GM21423 (cell line): ENCODE data around the gene SKIC8.
"Not testable (repeated sequence)": the region's sequence is repeated elsewhere in the genome, so short reads cannot be mapped to it uniquely, and the experiment has no call there.

Source experiments
- ATAC-seq: cut with Tn5 transposase; IDR thresholded peaks from one replicate; pipeline ENCODE4 v1.9.1; 2021; ENCODE audit warnings: mild to moderate bottlenecking, moderate library complexity; ENCODE audit not compliant: unreplicated experiment

Gene SKIC8

DNA sequence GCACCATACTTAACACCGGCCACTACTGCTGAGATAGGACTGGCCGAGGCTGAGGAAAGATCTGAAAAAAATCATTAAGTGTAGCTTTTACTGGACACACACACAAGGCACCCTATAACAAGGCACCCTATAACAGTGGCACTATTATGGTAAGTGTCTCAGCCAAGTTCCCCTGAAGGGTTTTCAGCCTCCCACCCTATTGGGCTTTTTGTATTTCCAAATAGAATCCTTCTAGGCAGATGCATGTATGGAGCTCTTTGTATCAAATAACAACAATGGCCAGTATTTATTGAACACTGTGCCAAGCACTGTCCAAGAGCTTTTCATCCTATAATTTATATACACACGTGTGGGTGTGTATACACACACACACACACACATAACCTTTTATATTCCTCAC, 41.7 kb downstream of the SKIC8 start:
- no peak for ATAC-seq

DNA sequence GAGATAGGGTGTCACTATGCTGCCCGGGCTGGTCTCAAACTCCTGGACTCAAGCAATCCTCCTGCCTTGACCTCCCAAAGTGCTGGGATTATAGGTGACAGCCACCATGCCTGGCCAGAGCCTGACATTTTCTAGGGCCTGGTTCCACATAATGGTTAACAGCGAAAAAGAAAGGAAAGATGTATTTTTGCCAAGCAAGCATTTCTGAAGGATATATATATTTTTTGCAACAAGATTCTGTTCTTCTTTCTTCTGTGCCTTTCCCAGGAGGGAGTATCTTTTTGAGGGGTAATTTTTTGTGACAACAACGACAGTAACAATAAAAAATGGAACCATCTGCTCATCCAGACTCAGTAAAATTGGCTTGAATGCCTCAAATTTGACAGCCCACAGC, 43.4 kb downstream of the SKIC8 start:
- ATAC-seq: no peak

DNA sequence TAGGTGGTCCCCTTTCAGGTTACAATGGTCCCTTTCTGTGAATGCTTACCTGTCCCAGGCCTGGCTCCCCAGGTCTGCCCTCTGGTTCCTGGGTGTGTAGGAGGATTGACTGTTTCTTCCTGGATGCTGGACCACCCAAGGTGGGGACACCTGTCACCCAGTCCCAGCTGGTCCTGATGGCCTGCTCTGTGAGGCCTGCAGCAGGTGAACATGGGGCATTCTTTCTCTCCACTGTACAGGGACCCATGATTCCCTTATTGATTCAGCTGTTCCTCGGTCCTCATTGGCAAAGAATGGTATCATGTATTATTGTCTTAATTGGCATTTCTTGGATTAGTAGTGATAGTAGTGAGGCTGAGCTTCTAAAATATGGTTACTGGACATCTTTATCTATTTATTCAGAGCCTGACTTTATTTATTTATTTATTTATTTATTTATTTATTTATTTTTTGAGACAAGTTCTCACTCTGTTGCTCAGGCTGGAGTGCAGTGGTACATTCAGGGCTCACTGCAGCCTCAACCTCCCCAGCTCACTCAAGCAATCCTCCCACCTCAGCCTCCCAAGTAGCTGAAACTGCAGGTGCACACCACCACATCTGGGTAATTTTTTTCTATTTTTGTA, 43.9 kb downstream of the SKIC8 start:
- no peak for ATAC-seq

DNA sequence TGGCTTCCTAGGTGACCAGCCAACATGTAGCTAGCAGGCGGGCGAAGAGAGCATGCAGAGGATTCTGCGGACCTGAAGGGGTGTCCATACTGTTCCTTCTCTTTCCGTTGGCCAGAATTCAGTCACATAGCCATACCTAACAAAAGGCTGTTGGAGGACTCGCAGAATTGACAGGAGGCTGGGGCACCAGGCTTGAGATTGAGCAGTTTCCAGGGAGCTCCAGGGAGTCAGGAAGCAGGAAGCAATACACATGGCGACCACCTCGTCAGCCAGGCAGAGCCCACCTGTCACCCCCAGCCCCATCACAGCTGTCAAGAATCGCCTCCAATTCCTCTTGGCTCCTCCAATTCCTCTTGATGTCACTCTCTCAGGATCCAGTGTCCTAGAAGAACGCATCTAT, 48.3 kb downstream of the SKIC8 start:
- ATAC-seq: no peak

DNA sequence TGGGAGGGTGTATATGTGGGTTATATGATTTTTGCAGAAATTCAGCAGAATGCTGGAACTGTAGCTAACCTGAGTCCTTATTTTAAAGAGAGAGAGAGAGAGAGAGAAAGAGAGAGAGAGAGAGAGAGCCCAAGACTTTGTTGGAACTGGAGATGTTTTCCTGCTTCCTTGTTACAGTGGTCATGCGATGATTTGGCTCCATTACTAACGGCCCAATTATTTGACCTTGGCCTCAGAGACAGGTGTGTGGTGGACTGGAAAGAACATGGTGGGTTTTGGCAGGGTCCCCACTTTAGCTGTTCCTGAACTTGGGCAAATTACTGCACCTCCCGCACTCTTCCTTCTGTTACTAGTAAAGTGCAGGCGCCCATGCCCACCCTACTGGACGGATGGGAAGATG, 50.3 kb downstream of the SKIC8 start:
- no peak for ATAC-seq

DNA sequence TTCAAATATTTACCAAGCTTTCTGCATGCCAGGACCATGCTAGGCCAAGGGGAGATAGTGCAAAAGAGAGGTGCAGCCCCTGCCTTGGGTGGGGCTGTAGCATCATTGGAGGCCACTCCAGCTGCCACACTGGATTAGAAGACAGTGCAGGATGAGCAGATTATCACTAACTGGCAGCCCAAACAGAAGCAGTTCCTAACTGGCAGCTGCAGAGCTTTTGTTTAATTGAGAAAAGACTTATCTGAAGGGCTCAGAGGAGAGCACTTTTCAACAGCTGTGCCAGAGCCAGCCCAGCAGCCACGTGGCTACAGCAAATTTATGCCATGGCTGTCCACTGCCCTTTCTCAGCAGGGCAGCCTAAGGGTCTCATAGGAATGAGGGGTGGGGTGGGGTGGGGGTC, 51.5 kb downstream of the SKIC8 start:
- no peak for ATAC-seq

DNA sequence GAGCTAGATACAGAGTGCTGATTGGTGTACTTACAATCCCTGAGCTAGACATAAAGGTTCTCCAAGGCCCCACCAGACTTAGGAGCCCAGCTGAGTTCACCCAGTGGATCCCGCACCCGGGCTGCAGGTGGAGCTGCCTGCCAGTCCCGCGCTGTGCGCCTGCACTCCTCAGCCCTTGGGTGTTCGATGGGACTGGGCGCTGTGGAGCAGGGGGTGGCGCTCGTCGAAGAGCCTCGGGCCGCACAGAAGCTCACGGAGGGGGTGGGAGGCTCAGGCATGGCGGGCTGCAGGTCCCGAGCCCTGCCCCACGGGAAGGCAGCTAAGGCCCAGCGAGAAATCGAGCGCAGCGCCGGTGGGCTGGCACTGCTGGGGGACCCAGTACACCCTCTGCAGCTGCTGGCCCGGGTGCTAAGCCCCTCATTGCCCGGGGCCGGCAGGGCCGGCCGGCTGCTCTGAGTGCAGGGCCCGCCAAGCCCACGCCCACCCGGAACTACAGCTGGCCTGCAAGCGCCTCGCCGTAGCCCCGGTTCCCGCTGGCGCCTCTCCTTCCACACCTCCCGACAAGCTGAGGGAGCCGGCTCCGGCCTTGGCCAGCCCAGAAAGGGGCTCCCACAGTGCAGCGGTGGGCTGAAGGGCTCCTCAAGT, 53.3 kb downstream of the SKIC8 start:
- not testable (repeated sequence) for ATAC-seq

DNA sequence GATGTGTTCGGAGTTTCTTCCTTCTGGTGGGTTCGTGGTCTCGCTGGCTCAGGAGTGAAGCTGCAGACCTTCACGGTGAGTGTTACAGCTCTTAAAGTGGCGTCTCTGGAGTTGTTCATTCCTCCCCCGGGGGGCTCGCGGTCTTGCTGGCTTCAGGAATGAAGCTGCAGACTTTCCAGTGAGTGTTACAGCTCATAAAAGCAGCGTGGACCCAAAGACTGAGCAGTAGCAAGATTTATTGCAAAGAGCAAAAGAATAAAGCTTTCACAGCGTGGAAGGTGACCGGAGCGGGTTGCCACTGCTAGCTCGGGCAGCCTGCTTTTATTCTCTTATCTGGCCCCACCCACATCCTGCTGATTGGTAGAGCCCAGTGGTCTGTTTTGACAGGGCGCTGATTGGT, 54.0 kb downstream of the SKIC8 start:
- ATAC-seq: not testable (repeated sequence)

DNA sequence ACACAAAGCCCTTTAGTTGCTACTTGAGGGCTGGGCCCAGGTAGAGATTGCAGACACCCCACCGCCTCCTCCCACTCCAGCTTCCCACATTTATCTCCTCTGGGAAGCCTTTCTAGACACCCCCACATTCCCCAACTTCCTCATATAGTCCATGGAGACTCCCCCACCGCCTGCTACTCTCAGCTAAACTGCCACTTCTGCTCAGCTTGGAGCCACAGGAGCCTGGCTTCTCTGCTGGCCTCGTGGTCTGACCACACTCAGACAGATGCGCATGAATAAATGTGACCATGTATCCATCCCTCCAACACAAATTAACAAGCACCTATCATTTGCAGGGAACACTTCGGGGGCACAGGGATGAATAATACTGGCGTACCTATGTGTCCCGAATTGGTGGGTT, 54.5 kb downstream of the SKIC8 start:
- no peak for ATAC-seq

DNA sequence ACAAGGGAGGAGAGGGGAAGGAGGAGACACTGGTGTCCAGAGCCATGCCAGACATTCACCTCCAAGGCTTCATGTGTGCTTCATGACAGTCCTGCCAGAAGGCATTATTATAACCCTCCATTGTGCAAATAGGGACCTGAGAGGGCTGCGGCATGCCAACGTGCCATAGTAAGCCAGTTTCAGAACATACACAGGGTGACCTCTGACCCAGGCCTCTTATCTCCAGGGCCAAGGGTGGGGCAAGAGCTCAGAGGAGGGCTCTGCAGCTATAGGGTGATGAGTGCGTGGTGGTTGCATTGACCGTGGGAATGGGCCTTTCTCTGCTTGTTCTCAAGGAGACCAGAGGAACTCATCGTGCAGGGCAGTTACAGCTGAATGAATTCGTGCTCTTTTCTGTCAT, 55.3 kb downstream of the SKIC8 start:
- no peak for ATAC-seq

DNA sequence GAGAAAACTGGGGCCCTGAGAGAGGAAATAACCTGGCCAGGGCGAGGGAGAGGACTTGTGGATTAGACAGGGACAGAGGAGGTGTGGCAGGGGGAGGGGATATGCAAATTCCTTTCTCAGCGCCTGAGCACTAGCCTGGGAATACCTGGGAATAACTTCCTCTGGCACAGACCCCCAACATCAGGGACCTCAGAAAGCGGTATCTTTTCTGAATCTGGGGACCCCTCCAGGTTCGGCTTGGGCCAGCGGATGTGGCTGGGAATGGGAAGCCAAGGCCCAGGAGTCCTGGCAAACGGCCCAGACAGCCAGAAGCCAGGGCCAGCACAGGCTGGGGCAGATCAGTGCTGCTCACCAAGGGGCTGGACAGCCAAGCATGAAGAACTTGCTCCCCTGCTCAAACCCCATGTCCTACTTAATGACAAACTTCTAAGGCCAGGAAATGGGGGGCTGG, 55.9 kb downstream of the SKIC8 start:
- ATAC-seq: no peak

DNA sequence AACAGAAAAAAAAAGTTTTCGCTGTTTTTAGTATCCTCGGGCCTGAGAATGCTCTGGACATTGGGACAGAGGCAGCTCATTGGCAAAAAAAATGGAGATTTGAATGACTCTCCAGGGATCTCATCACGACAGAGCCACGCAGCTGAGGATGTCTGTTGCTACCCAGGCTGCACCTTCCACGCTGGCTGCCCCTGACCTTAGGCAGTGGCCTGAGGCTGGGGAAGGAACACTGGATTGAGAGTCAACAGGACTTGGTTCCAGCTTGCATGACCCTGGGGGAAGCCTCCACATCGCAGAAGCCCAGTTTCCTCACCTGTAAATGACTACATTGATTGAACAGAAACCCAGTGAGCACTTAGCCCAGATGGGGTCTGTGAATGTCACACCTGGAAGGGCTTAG, 56.4 kb downstream of the SKIC8 start:
- ATAC-seq: no peak

DNA sequence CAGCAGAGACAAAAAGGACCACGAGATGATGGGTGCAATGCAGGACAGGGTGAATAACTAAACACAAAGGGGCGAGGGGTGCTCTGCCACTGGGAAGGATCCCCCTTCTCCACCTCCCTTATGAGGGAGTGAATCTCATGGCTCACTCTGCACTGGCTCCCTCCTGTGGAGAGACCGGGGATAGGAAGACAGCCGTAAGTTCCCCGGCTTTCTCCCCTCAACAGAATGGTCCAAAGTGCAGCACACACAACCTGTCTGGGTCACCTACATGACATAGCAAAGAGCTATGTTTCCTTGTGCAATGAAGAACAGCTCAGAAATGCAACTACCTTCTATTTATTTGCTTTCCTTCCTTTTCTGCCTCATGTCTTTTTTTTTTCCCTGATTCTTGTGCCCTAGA, 57.3 kb downstream of the SKIC8 start:
- ATAC-seq: no peak

DNA sequence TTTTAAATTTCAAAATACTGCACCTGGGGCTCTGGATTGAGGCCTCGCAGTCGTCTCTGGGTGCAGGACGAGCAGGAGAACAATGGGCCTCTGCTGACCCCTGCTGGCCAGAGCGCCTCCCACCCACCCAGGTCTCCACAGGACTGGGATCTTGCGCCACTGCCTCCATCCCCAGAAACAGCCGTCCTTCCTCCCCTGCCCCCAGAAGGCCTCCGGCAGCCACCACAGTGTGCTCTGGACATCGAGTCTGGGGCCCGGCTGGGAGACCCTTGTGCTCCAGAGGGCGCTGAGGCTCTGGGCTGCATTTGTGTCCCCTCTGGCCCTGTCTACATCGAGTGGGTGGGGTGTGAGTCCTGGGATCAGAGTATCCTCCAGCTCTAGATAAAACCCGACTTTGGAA, 58.4 kb downstream of the SKIC8 start:
- peak; percentile 43 for ATAC-seq

DNA sequence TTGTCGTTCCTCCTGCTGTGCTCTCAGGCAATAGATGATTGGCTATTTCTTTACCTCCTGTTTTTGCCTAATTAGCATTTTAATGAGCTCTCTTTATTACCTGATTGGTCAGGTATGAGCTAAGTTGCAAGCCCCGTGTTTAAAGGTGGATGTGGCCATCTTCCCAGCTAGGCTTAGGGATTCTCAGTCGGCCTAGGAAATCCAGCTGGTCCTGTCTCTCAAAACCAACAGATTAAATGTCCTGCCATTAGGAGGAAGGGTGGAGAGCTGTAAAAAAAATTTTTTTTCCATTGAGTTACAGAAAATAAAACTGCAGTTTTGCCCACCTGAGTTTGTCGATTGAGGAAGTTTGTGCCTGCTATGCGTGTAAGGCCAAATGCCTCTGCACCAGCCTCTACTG, 59.6 kb downstream of the SKIC8 start:
- no peak for ATAC-seq

DNA sequence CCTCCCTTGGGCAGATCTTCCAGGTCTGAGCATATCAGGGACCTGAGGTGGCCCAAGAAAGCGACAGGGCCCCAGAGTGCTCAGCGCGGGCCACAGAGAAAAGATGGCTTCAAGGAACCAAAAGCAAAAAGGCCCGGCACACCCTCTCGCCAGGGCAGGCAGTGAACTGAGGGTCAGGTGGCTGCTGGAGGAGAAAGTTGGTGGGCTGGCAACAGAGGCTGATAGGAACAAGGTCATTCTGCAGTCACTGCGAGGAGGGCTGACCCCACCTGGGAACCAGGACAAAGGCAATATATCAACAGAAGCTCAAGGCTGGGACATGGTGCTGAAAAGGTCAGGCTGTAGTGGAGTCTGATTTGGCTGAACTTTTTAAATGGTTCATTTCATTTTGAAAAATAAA, 62.3 kb downstream of the SKIC8 start:
- no peak for ATAC-seq

DNA sequence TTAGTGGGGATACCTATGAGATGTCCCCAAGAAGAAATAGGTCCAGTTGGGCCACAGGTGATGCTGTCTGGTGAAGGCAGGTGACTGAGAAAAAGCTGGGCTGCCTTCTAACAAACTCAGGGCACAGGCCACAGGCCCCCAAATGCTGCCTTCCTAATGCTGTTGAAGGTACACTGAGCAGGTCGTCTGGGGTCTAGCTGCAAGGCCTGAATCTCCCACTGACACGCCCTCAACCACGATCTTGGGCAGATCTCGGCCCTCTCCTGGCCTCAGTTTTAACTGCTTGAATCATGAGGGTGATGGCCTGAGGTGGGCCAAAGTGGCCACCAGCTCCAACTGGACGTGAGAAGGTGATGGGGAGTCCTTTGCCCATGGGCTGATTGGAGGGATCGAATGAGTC, 62.9 kb downstream of the SKIC8 start:
- ATAC-seq: no peak

DNA sequence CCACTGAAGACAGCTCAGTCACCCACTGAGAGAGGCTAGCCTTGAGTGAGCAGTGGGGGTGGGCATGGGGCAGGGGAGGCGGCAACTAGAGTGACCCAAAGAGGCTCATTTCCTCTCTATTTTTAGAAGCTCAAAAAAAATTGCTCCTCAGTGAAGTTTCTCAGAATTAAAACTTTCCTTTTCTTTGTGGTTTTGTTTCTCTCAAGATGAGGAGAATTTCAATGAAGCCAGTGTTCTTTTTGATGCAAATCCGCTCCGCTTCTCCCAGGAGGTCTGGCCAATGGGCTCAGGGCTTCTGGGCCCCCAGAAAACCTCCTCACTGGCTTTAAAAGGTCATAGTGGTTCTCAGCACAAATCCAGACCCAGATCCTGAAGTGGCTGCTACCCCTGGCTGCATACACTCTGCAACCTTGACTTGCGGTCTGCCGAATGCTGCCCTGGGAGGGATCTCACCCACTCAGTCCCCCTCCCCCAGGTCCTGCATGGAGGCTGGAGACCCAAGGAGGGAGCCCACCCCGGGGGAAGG, 64.8 kb downstream of the SKIC8 start, which contains the start of gene ACSBG1:
ACSBG1 (minus strand) TSS at position 51 of the 526 bp plus-strand sequence. CDS start 64 bp downstream, outside the sequence.
- ATAC-seq: no peak

DNA sequence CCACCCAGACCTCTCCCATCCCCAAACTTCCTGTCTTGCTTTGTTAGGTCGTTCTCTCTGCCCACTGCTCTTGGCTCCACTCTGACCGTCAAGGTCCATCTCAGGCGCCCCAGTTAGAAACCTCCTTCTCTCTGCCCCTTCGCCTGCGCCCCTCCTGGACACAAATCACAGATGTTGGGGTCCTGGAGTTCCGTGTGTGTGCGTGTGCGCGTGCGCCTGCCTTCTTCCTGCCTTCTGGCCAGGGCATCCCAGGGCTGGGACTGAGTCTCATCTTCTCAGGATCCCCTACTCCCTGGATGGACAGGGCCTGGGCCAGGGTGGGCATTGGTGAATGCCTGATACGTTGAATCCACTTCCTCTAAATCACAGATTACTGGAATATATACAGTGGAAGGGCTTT, 65.9 kb downstream of the SKIC8 start:
- no peak for ATAC-seq
